ENCODE results near the gene ANXA2R.

ANXA2R gene

GRCh38 chr5:43001748-43002147, 38.4 kb downstream of the ANXA2R start:
- no peak for DNase-seq (ENCODE audit: low read depth in 2 of 3, low spot score in 2 of 3)

- no peak for DNase-seq (ENCODE audit: low read depth in 2 of 3, low spot score in 2 of 3)
Measured at GRCh38 chr5:43000914-43001313, 39.2 kb downstream of the ANXA2R start.

GRCh38 chr5:43000111-43000840, 39.8 kb downstream of the ANXA2R start:
- DNase-seq (ENCODE audit: low read depth in 2 of 3, low spot score in 2 of 3), result no peak

GRCh38 chr5:42995360-42995751, 44.8 kb downstream of the ANXA2R start:
- DNase-seq (ENCODE audit: low read depth in 2 of 3, low spot score in 2 of 3), result no peak

GRCh38 chr5:42994555-42995359, 45.4 kb downstream of the ANXA2R start:
- DNase-seq (ENCODE audit: low read depth in 2 of 3, low spot score in 2 of 3), result peak; percentile 63 to 75 (median 66)

GRCh38 chr5:42994246-42994554, 45.9 kb downstream of the ANXA2R start:
- DNase-seq (ENCODE audit: low read depth in 2 of 3, low spot score in 2 of 3), result no peak

GRCh38 chr5:42993516-42994245, 46.4 kb downstream of the ANXA2R start:
- DNase-seq (ENCODE audit: low read depth in 2 of 3, low spot score in 2 of 3), result no peak

GRCh38 chr5:42992088-42992879, 47.8 kb downstream of the ANXA2R start:
- DNase-seq (ENCODE audit: low read depth in 2 of 3, low spot score in 2 of 3), result peak in 2 of 3 experiments; percentile 56

GRCh38 chr5:42991404-42992087, 48.6 kb downstream of the ANXA2R start:
- no peak for DNase-seq (ENCODE audit: low read depth in 2 of 3, low spot score in 2 of 3)

GRCh38 chr5:42990892-42991291, 49.2 kb downstream of the ANXA2R start:
- DNase-seq (ENCODE audit: low read depth in 2 of 3, low spot score in 2 of 3), result no peak

All from activated CD8-positive, alpha-beta memory T cell treated with anti-CD3 and anti-CD28 coated beads for 48 hours (primary cell).